ENCODE measurements around the gene FBXO21.

The FBXO21 gene

GRCh38 chr12:117140397-117141096 lies 49.7 kb downstream of the FBXO21 start:
- H3K27ac ChIP-seq (ENCODE audit: low read length) = no peak overlapping the region
- no peak overlapping the region for H3K9ac ChIP-seq (ENCODE audit: low read length in 2 of 2)
- peaks cover 17 to 19% of the 10 kb centered on the region in 2 donors for H3K36me3 ChIP-seq (ENCODE audit: control insufficient read depth in 2 of 2, insufficient read depth in 2 of 2, low read length in 2 of 2)
- H3K4me3 ChIP-seq (ENCODE audit: low read length in 2 of 2) = no peak overlapping the region
- no peaks in the 10 kb centered on the region for H3K27me3 ChIP-seq (ENCODE audit: control insufficient read depth in 1 of 2, insufficient read depth in 2 of 2, low read length in 2 of 2)
- H3K9me3 ChIP-seq (ENCODE audit: control insufficient read depth in 2 of 2, low read length in 2 of 2) = no peaks in the 10 kb centered on the region
- H3K4me1 ChIP-seq (ENCODE audit: control insufficient read depth, insufficient read depth, low read length) = peaks cover 6% of the 10 kb centered on the region

- Histone ChIP-seq H3K4me3 (ENCODE audit: low read length in 2 of 2) (no peak overlapping the region), H3K27me3 (ENCODE audit: control insufficient read depth in 1 of 2, insufficient read depth in 2 of 2, low read length in 2 of 2) (no peaks in the 10 kb centered on the region), H3K9ac (ENCODE audit: low read length in 2 of 2) (no peak overlapping the region), H3K9me3 (ENCODE audit: control insufficient read depth in 2 of 2, low read length in 2 of 2) (no peaks in the 10 kb centered on the region), H3K27ac (ENCODE audit: low read length) (no peak overlapping the region), H3K4me1 (ENCODE audit: control insufficient read depth, insufficient read depth, low read length) (peaks cover 6% of the 10 kb centered on the region), H3K36me3 (ENCODE audit: control insufficient read depth in 2 of 2, insufficient read depth in 2 of 2, low read length in 2 of 2) (peaks cover 8 to 10% of the 10 kb centered on the region in 2 donors)
Measured at GRCh38 chr12:117139025-117139717, 51.1 kb downstream of the FBXO21 start.

DNA sequence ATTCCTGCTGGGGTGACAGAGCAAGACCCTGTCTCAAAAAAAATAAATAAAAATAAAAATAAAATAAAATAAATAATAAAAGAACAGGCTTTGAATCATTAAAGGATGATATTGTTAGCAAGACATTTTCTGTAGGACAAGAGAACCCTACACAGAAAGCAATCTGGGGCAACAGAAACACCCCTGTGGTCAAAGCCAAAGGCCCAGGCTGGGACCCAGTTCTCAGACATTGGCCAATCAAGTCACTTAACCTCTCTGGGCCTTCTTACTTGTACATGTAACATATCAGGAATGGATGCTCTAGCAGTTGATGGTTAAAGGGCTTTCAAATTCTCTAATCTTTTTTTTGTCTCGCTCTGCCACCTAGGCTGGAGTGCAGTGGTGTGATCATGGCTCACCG lies 55.5 kb downstream of the FBXO21 start:
- Histone ChIP-seq H3K9ac (ENCODE audit: low read length in 2 of 2) (no peak overlapping the region), H3K27me3 (ENCODE audit: control insufficient read depth in 1 of 2, insufficient read depth in 2 of 2, low read length in 2 of 2) (no peaks in the 10 kb centered on the region), H3K4me1 (ENCODE audit: control insufficient read depth, insufficient read depth, low read length) (peaks cover 5% of the 10 kb centered on the region), H3K36me3 (ENCODE audit: control insufficient read depth in 2 of 2, insufficient read depth in 2 of 2, low read length in 2 of 2) (no peaks in the 10 kb centered on the region), H3K4me3 (ENCODE audit: low read length in 2 of 2) (no peak overlapping the region), H3K9me3 (ENCODE audit: control insufficient read depth in 2 of 2, low read length in 2 of 2) (no peaks in the 10 kb centered on the region), H3K27ac (ENCODE audit: low read length) (no peak overlapping the region)

- peak overlapping the region in 1 of 2 donors; percentile 27 for H3K9ac ChIP-seq (ENCODE audit: low read length in 2 of 2)
- H3K9me3 ChIP-seq (ENCODE audit: control insufficient read depth in 2 of 2, low read length in 2 of 2) = no peaks in the 10 kb centered on the region
- H3K36me3 ChIP-seq (ENCODE audit: control insufficient read depth in 2 of 2, insufficient read depth in 2 of 2, low read length in 2 of 2) = no peaks in the 10 kb centered on the region
- H3K27me3 ChIP-seq (ENCODE audit: control insufficient read depth in 1 of 2, insufficient read depth in 2 of 2, low read length in 2 of 2) = no peaks in the 10 kb centered on the region
- peak overlapping the region; percentile 42 for H3K27ac ChIP-seq (ENCODE audit: low read length)
- peaks cover 5% of the 10 kb centered on the region for H3K4me1 ChIP-seq (ENCODE audit: control insufficient read depth, insufficient read depth, low read length)
- H3K4me3 ChIP-seq (ENCODE audit: low read length in 2 of 2) = peak overlapping the region; percentile 15 to 16
Measured at GRCh38 chr12:117134059-117134458, 56.2 kb downstream of the FBXO21 start.

- H3K27ac ChIP-seq (ENCODE audit: low read length) = no peak overlapping the region
- H3K27me3 ChIP-seq (ENCODE audit: control insufficient read depth in 1 of 2, insufficient read depth in 2 of 2, low read length in 2 of 2) = no peaks in the 10 kb centered on the region
- H3K9ac ChIP-seq (ENCODE audit: low read length in 2 of 2) = no peak overlapping the region
- no peak overlapping the region for H3K4me3 ChIP-seq (ENCODE audit: low read length in 2 of 2)
- H3K4me1 ChIP-seq (ENCODE audit: control insufficient read depth, insufficient read depth, low read length) = peaks cover 7% of the 10 kb centered on the region
- peaks cover 0 to 7% of the 10 kb centered on the region in 2 donors for H3K9me3 ChIP-seq (ENCODE audit: control insufficient read depth in 2 of 2, low read length in 2 of 2)
- H3K36me3 ChIP-seq (ENCODE audit: control insufficient read depth in 2 of 2, insufficient read depth in 2 of 2, low read length in 2 of 2) = no peaks in the 10 kb centered on the region
Measured at GRCh38 chr12:117130801-117131200, 59.5 kb downstream of the FBXO21 start.

DNA sequence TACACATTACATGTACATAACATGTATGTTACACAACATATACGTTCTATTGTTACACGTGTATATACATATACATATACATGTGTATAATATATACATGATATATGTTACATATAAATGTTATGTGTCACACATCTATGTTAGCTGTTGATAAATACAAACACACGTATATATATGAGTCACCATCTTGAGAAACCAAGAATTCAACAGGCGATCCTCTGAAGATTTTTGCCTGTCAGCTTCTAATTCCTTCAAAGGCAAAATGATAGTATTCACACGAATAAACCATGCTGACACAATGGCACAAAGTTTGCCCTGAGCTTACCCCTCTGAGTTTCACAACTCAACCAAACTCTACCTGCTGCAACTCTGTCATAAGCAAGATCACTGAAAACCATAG lies 60.9 kb downstream of the FBXO21 start:
- Histone ChIP-seq H3K9me3 (ENCODE audit: control insufficient read depth in 2 of 2, low read length in 2 of 2) (peaks cover 0 to 7% of the 10 kb centered on the region in 2 donors), H3K4me1 (ENCODE audit: control insufficient read depth, insufficient read depth, low read length) (peaks cover 21% of the 10 kb centered on the region), H3K4me3 (ENCODE audit: low read length in 2 of 2) (no peak overlapping the region), H3K27me3 (ENCODE audit: control insufficient read depth in 1 of 2, insufficient read depth in 2 of 2, low read length in 2 of 2) (no peaks in the 10 kb centered on the region), H3K36me3 (ENCODE audit: control insufficient read depth in 2 of 2, insufficient read depth in 2 of 2, low read length in 2 of 2) (no peaks in the 10 kb centered on the region), H3K27ac (ENCODE audit: low read length) (no peak overlapping the region), H3K9ac (ENCODE audit: low read length in 2 of 2) (no peak overlapping the region)

DNA sequence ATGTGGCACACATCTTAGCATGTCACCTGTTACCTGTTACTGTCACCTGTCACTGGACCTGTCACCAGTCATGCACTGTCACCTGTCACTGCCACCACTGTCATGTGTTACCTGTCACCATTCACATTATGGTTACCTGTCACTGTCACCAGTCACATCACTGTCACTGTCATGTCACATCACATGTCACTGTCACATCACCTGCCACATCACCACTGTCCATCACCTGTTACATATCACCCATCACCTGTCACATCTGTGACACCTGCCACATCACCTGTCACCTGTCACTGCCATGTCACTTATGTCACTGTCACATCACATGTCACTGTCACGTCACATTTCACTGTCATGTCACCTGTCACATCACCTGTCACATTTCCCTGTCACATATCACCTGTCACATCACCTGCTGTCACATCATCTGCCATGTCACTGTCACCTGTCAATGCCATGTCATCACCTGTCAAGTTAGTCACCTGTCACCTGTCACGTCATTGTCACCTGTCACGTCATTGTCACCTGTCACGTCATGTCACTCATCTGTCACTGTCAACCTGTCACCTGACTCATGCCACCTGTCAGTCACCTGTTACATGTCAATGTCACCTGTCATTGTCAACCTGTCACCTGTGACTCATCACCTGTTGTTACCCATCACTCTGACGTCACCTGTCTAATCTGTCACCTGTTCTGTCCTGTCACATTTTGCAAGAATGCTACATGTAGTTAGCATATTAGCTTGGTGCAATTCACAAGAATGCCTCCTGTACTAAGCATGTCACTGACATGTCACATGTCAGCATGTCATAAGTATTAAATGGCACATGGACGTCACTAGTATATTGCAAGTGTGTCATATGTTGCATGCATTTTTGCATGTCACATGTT lies 62.1 kb downstream of the FBXO21 start:
- no peak overlapping the region for H3K4me3 ChIP-seq (ENCODE audit: low read length in 2 of 2)
- H3K9me3 ChIP-seq (ENCODE audit: control insufficient read depth in 2 of 2, low read length in 2 of 2) = peaks cover 0 to 7% of the 10 kb centered on the region in 2 donors
- no peak overlapping the region for H3K9ac ChIP-seq (ENCODE audit: low read length in 2 of 2)
- H3K27me3 ChIP-seq (ENCODE audit: control insufficient read depth in 1 of 2, insufficient read depth in 2 of 2, low read length in 2 of 2) = no peaks in the 10 kb centered on the region
- H3K36me3 ChIP-seq (ENCODE audit: control insufficient read depth in 2 of 2, insufficient read depth in 2 of 2, low read length in 2 of 2) = no peaks in the 10 kb centered on the region
- peaks cover 18% of the 10 kb centered on the region for H3K4me1 ChIP-seq (ENCODE audit: control insufficient read depth, insufficient read depth, low read length)
- H3K27ac ChIP-seq (ENCODE audit: low read length) = no peak overlapping the region

DNA sequence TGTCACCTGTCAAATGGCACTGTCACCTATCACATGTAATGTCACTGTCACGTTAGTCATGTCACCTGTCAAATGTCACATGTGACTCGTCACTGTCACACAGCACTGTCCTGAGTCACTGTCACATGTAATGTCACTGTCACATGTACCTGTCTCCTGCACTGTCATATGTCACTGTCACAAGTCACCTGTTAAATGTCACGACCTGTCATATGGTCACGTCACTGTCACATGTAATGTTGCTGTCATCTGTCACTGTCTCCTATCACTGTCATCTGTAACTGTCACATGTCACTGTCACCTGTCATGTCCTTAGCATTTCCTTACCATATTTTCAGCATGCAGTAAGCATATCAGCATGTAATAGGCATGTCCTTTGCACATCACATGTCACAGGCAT lies 63.9 kb downstream of the FBXO21 start:
- H3K36me3 ChIP-seq (ENCODE audit: control insufficient read depth in 2 of 2, insufficient read depth in 2 of 2, low read length in 2 of 2) = no peaks in the 10 kb centered on the region
- peaks cover 18% of the 10 kb centered on the region for H3K4me1 ChIP-seq (ENCODE audit: control insufficient read depth, insufficient read depth, low read length)
- H3K27me3 ChIP-seq (ENCODE audit: control insufficient read depth in 1 of 2, insufficient read depth in 2 of 2, low read length in 2 of 2) = no peaks in the 10 kb centered on the region
- H3K9ac ChIP-seq (ENCODE audit: low read length in 2 of 2) = no peak overlapping the region
- no peak overlapping the region for H3K4me3 ChIP-seq (ENCODE audit: low read length in 2 of 2)
- H3K27ac ChIP-seq (ENCODE audit: low read length) = no peak overlapping the region
- H3K9me3 ChIP-seq (ENCODE audit: control insufficient read depth in 2 of 2, low read length in 2 of 2) = peaks cover 0 to 7% of the 10 kb centered on the region in 2 donors

- Histone ChIP-seq H3K36me3 (ENCODE audit: control insufficient read depth in 2 of 2, insufficient read depth in 2 of 2, low read length in 2 of 2) (no peaks in the 10 kb centered on the region), H3K4me1 (ENCODE audit: control insufficient read depth, insufficient read depth, low read length) (peaks cover 18% of the 10 kb centered on the region), H3K27ac (ENCODE audit: low read length) (peak overlapping the region; percentile 49), H3K27me3 (ENCODE audit: control insufficient read depth in 1 of 2, insufficient read depth in 2 of 2, low read length in 2 of 2) (no peaks in the 10 kb centered on the region), H3K4me3 (ENCODE audit: low read length in 2 of 2) (no peak overlapping the region), H3K9ac (ENCODE audit: low read length in 2 of 2) (no peak overlapping the region), H3K9me3 (ENCODE audit: control insufficient read depth in 2 of 2, low read length in 2 of 2) (peaks cover 0 to 7% of the 10 kb centered on the region in 2 donors)
Measured at GRCh38 chr12:117125767-117126166, 64.5 kb downstream of the FBXO21 start.

GRCh38 chr12:117125272-117125613 lies 65.0 kb downstream of the FBXO21 start:
- no peaks in the 10 kb centered on the region for H3K36me3 ChIP-seq (ENCODE audit: control insufficient read depth in 2 of 2, insufficient read depth in 2 of 2, low read length in 2 of 2)
- peak overlapping the region in 1 of 2 donors; percentile 29 for H3K4me3 ChIP-seq (ENCODE audit: low read length in 2 of 2)
- no peaks in the 10 kb centered on the region for H3K27me3 ChIP-seq (ENCODE audit: control insufficient read depth in 1 of 2, insufficient read depth in 2 of 2, low read length in 2 of 2)
- no peak overlapping the region for H3K9ac ChIP-seq (ENCODE audit: low read length in 2 of 2)
- H3K9me3 ChIP-seq (ENCODE audit: control insufficient read depth in 2 of 2, low read length in 2 of 2) = peaks cover 0 to 7% of the 10 kb centered on the region in 2 donors
- H3K4me1 ChIP-seq (ENCODE audit: control insufficient read depth, insufficient read depth, low read length) = peaks cover 18% of the 10 kb centered on the region
- peak overlapping the region; percentile 49 for H3K27ac ChIP-seq (ENCODE audit: low read length)

All from stomach smooth muscle (tissue), 2 donors.